T-cell (primary cell): Measurements from ENCODE around the gene MLPH. TPM values are rescaled to one million over a fixed set of nuclear protein-coding genes. Genes with fewer than 3 reads are reported as not detected.

Experiments
- ATAC-seq, 4 experiments: fragments of 200-7000 bp in 3 of 4; fragments of 150-1000 bp in 1 of 4; cut with Tn5 transposase; replicated peaks in 1 of 4; 1 replicate in 3 of 4; 2 replicates in 1 of 4; pipeline ENCODE4 v1.10.0; 2021; ENCODE audit warnings: moderate library complexity in 3 of 4, mild to moderate bottlenecking in 2 of 4, moderate number of reproducible peaks in 1 of 4
- CTCF ChIA-PET, 2 donors: fragments of 300-600 bp; sonication (Branson Sonifier 250); formaldehyde crosslinking; loops; one replicate each; lab custom pipeline; 2022; ENCODE audit warnings: antibody characterized with exemption in 2 of 2; lab: Charles Lee
- POLR2A ChIA-PET, 2 donors: fragments of 300-600 bp; sonication (Branson Sonifier 250); formaldehyde crosslinking; loops; one replicate each; lab custom pipeline; 2022; ENCODE audit warnings: antibody characterized with exemption in 2 of 2; lab: Charles Lee
- DNase-seq, 35 experiments: peaks; one replicate each; pipeline versions ENCODE4 v3.0.0 to v3.0.0-alpha.2; 2013 to 2023
- H3K27ac ChIP-seq: one replicate; pipeline ENCODE4 v1.5.1; 2013; ENCODE audit warnings: low read length
- H3K27me3 ChIP-seq, 2 experiments: replicated peaks in 1 of 2; 1 replicate in 1 of 2; 2 replicates in 1 of 2; pipeline versions ENCODE4 v1.6.1 to v1.7.0; 2013; ENCODE audit warnings: low read length in 1 of 2, mixed read lengths in 1 of 2; ENCODE audit not compliant: control insufficient read depth in 2 of 2, insufficient read depth in 2 of 2; ENCODE audit errors: extremely low read depth in 1 of 2
- H3K36me3 ChIP-seq, 2 donors: 1 replicate in 1 of 2; 2 replicates in 1 of 2; pipeline versions ENCODE4 v1.6.1 to v1.7.0; 2013; ENCODE audit warnings: low read length in 1 of 2; ENCODE audit not compliant: control insufficient read depth in 2 of 2, insufficient read depth in 1 of 2; ENCODE audit errors: extremely low read depth in 1 of 2
- H3K4me1 ChIP-seq, 2 experiments: 1 replicate in 1 of 2; 2 replicates in 1 of 2; pipeline versions ENCODE4 v1.6.1 to v1.7.0; 2013; ENCODE audit warnings: low read length in 2 of 2, mixed read lengths in 1 of 2; ENCODE audit not compliant: insufficient read depth in 2 of 2, control insufficient read depth in 1 of 2; ENCODE audit errors: extremely low read depth in 1 of 2
- H3K4me3 ChIP-seq, 2 donors: 1 replicate in 1 of 2; 2 replicates in 1 of 2; pipeline versions ENCODE4 v1.5.1 to v1.7.0; 2013; ENCODE audit warnings: mild to moderate bottlenecking in 2 of 2, low read length in 1 of 2, moderate library complexity in 1 of 2; ENCODE audit not compliant: control insufficient read depth in 1 of 2; ENCODE audit errors: extremely low read depth in 1 of 2
- H3K9me3 ChIP-seq: 2 replicates; pipeline ENCODE4 v1.7.0; 2013
- H3K27ac Mint-ChIP-seq, 2 donors: one replicate each; pipeline ENCODE4 v1.8.0; 2020 to 2021; ENCODE audit warnings: mild to moderate bottlenecking in 2 of 2, mixed read lengths in 2 of 2
- H3K27me3 Mint-ChIP-seq, 2 donors: one replicate each; pipeline ENCODE4 v1.8.0; 2021 to 2022; ENCODE audit warnings: mixed read lengths in 2 of 2
- H3K36me3 Mint-ChIP-seq: one replicate; pipeline ENCODE4 v1.8.0; 2021; ENCODE audit warnings: mixed read lengths
- H3K4me1 Mint-ChIP-seq, 3 donors: one replicate each; pipeline ENCODE4 v1.8.0; 2020 to 2022; ENCODE audit warnings: mixed read lengths in 3 of 3, mild to moderate bottlenecking in 1 of 3
- H3K4me3 Mint-ChIP-seq, 3 donors: one replicate each; pipeline ENCODE4 v1.8.0; 2020 to 2022; ENCODE audit warnings: mild to moderate bottlenecking in 3 of 3, mixed read lengths in 3 of 3, moderate library complexity in 3 of 3
- H3K9me3 Mint-ChIP-seq, 3 donors: one replicate each; pipeline ENCODE4 v1.8.0; 2020 to 2022; ENCODE audit warnings: mixed read lengths in 3 of 3
- WGBS: methylation state at CpG from one replicate; pipeline ENCODE4 v1.1.5; 2013; ENCODE audit warnings: missing lambda C conversion rate; ENCODE audit not compliant: insufficient coverage; 5-methylcytosine and 5-hydroxymethylcytosine counted together
- total RNA-seq, 35 experiments: library from RNA in 6 of 35; stranded (reverse) in 6 of 35; fragments of 120-200 nt in 1 of 35; gene quantifications; one replicate each; pipeline versions ENCODE4 v1.2.1 to v1.2.4 and lab custom pipeline; 2013 to 2026

The MLPH gene
- total RNA-seq, 5 donors from 2014 or later (not counting 1 experiment from before 2014, with no cell fraction given): 0.55 to 1.4 (median 0.72) TPM; not detected in 2

DNA sequence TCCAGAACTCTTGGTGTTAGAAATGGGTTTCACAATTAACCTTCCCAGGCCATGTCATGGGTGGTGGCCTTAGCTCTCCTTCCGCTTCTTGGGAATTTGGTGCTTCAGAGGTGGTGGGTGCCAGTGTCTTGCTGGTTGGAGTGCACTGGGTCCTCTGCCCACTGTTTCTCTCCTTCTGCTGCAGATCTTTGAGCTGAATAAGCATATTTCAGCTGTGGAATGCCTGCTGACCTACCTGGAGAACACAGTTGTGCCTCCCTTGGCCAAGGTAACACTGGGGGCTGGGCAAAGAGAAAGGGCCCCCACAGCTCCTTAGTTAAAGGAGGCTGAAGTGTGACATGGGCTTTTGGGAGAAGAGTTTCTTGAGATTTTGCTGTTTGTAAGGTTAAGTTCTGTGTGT is 47.3 kb downstream of the MLPH start:
- POLR2A ChIA-PET: interaction anchor here in 1 of 2 donors (0.6 kb wide), 1 partner anchor 260 kb away, joined by 3 read pairs; no protein-coding TSS in a partner anchor
- H3K36me3 ChIP-seq: no peaks in the 10 kb centered on the region
- 100% methylated on average over 1 of the region's 1 CpG for WGBS

DNA sequence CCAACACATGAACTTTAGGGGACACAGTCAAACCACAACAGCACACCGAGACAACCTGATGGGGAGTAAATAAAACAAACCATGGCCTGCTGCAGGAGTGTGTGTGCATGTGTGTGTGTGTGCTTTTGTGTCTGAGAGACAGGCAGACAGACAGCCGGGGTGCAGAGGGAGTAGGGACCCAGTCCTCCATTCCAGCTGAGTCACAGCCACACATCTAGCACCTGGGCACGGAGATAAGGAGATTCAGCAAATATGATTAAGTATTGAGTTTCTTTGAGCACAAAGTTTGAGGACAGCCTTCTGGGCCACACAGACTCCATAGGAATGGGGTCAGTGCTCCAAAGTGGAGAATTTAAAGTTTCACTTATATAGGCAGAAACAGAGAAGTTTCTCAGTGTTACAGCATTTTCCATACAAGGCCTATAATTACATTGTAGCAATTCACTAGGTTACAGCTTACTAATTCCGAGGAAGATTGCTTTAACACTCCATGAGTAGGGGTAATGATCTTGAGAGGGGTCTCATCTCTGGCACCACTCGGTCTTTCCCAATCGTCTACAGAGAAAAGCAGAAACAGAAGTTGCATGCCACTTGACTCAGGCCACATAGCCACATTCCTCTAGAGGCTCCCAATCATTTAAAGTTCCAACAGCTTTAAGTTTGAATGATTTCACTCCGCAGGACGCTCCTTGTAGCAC is 48.5 kb downstream of the MLPH start:
- Mint-ChIP-seq H3K4me3 (no peak overlapping the region), H3K4me1 (no peaks in the 10 kb centered on the region), H3K36me3 (no peaks in the 10 kb centered on the region), H3K9me3 (no peaks in the 10 kb centered on the region), H3K27ac (no peak overlapping the region), H3K27me3 (peaks cover 1 to 5% of the 10 kb centered on the region in 2 donors)
- H3K36me3 ChIP-seq: no peaks in the 10 kb centered on the region
- WGBS: 85% methylated on average over 4 of the region's 8 CpGs
- H3K4me3 ChIP-seq: no peak overlapping the region
- H3K9me3 ChIP-seq: no peaks in the 10 kb centered on the region
- H3K27me3 ChIP-seq: peaks cover 0 to 46% of the 10 kb centered on the region in 2 experiments
- H3K27ac ChIP-seq: no peak overlapping the region
- POLR2A ChIA-PET: no interaction called here
- ATAC-seq (no peak), DNase-seq (no peak)
- no peaks in the 10 kb centered on the region for H3K4me1 ChIP-seq
- CTCF ChIA-PET: interaction anchor here in 1 of 2 donors (0.6 kb wide), 1 partner anchor 35 kb away, joined by 4 read pairs; no protein-coding TSS in a partner anchor

More for the DNA sequence above, 47.3 kb downstream of the MLPH start:
- Mint-ChIP-seq H3K27ac (no peak overlapping the region), H3K9me3 (no peaks in the 10 kb centered on the region), H3K4me3 (no peak overlapping the region), H3K4me1 (no peaks in the 10 kb centered on the region), H3K36me3 (no peaks in the 10 kb centered on the region), H3K27me3 (peaks cover 1 to 5% of the 10 kb centered on the region in 2 donors)
- Histone ChIP-seq H3K27ac (no peak overlapping the region), H3K27me3 (peaks cover 0 to 34% of the 10 kb centered on the region in 2 experiments), H3K4me3 (no peak overlapping the region), H3K9me3 (no peaks in the 10 kb centered on the region), H3K4me1 (no peaks in the 10 kb centered on the region)
- DNase-seq: no peak
- CTCF ChIA-PET: interaction anchor here in 1 of 2 donors (0.5 to 0.7 kb wide), 3 partner anchors 26 to 113 kb away, joined by 3 to 4 read pairs (median 3); no protein-coding TSS in a partner anchor
- ATAC-seq: no peak

DNA sequence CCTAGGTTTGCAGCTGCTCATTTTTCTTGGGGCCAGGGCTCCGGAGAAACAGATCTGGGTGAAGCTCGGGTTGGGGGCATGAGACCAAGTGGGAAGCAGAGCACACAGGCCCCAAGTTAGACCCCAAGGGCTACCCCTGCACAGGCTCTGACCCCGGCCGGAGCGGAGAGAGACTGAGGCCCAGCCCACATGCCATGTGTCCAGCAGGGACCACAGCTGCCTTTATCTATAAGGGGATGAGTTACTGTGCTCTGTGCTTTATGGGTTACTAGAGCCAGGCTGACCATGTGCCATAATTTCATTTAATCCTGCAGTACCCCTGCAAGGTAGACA is 49.0 kb downstream of the MLPH start:
- POLR2A ChIA-PET: no interaction called here
- no peak for DNase-seq
- ATAC-seq: no peak
- Mint-ChIP-seq H3K27me3 (peaks cover 1 to 5% of the 10 kb centered on the region in 2 donors), H3K36me3 (no peaks in the 10 kb centered on the region), H3K27ac (no peak overlapping the region), H3K4me3 (no peak overlapping the region), H3K9me3 (no peaks in the 10 kb centered on the region), H3K4me1 (no peaks in the 10 kb centered on the region)
- Histone ChIP-seq H3K36me3 (no peaks in the 10 kb centered on the region), H3K27ac (no peak overlapping the region), H3K27me3 (peaks cover 0 to 51% of the 10 kb centered on the region in 2 experiments), H3K4me3 (no peak overlapping the region), H3K4me1 (no peaks in the 10 kb centered on the region), H3K9me3 (no peaks in the 10 kb centered on the region)
- CTCF ChIA-PET: no interaction called here
- WGBS: 90% methylated on average over 2 of the region's 5 CpGs

DNA sequence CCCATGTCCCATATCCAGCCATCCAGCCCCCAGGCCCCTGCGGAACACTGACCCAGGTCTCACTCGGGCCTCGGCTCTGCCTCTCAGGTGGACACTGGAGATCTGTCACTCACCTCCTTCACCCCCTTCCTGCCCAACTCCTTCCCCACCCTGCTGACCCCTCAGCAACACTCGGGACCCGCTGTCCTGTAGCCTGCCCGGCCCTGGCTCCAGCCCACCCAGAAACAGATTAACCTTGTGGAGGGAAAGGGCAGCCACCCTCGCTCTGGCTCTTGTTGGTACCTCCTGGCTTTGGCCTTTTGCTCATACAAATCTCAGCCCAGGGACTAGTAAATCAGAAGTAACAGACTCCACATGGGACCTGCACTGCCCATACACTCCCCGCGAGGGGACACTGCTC is 49.6 kb downstream of the MLPH start:
- DNase-seq (no peak), ATAC-seq (no peak)
- ChIA-PET CTCF (no interaction called here), POLR2A (no interaction called here)
- H3K9me3 Mint-ChIP-seq: no peaks in the 10 kb centered on the region
- Histone ChIP-seq H3K36me3 (no peaks in the 10 kb centered on the region), H3K27ac (no peak overlapping the region), H3K9me3 (no peaks in the 10 kb centered on the region), H3K27me3 (peaks cover 0 to 55% of the 10 kb centered on the region in 2 experiments), H3K4me1 (no peaks in the 10 kb centered on the region), H3K4me3 (no peak overlapping the region)
- WGBS: 83% methylated on average over 9 of the region's 9 CpGs
- peaks cover 1 to 8% of the 10 kb centered on the region in 2 donors for H3K27me3 Mint-ChIP-seq
- no peaks in the 10 kb centered on the region for H3K36me3 Mint-ChIP-seq
- no peak overlapping the region for H3K27ac Mint-ChIP-seq
- H3K4me3 Mint-ChIP-seq: no peak overlapping the region
- H3K4me1 Mint-ChIP-seq: no peaks in the 10 kb centered on the region

DNA sequence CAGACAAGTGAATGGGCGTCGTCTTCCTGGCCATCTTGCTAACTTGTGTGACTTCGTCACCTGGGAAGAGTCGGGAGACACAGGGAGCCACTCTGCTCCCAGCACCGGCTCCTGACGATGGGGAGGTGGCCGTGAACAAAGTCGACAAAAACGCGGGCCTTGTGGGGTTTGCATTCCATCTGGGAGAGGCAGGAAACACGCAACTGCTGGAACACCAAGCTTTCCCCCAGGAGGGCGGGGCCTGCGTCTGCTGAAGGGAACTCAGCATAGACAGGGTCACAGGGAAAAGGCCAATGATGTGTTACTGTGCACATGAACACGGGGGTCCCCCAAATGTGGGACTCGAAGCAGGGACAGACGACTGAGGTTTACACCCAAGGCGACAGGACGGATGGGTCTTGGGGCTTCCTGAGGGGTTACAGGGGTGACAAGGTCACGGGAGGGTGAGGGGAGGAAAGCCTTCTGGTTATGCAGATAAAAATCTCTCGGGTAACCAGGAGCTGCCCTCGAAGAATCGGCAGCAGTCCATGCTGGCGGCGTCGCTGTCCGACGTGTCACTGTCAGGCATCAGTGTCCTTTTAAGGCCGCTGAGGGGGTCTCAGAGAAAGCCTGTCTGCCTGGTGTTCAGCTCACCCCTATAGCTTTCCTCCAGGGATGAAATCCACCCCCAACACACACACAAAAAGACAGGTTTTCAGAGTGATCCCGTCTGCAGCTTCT is 51.1 kb downstream of the MLPH start:
- H3K27ac Mint-ChIP-seq: no peak overlapping the region
- H3K4me1 Mint-ChIP-seq: no peaks in the 10 kb centered on the region
- H3K36me3 ChIP-seq: no peaks in the 10 kb centered on the region
- WGBS: 74% methylated on average over 27 of the region's 29 CpGs
- H3K36me3 Mint-ChIP-seq: no peaks in the 10 kb centered on the region
- no peaks in the 10 kb centered on the region for H3K4me1 ChIP-seq
- peaks cover 1 to 8% of the 10 kb centered on the region in 2 donors for H3K27me3 Mint-ChIP-seq
- H3K9me3 ChIP-seq: no peaks in the 10 kb centered on the region
- H3K9me3 Mint-ChIP-seq: no peaks in the 10 kb centered on the region
- H3K4me3 ChIP-seq: no peak overlapping the region
- H3K4me3 Mint-ChIP-seq: no peak overlapping the region
- POLR2A ChIA-PET: no interaction called here
- DNase-seq: no peak
- H3K27ac ChIP-seq: no peak overlapping the region
- no peak for ATAC-seq
- peaks cover 0 to 58% of the 10 kb centered on the region in 2 experiments for H3K27me3 ChIP-seq
- CTCF ChIA-PET: no interaction called here

DNA sequence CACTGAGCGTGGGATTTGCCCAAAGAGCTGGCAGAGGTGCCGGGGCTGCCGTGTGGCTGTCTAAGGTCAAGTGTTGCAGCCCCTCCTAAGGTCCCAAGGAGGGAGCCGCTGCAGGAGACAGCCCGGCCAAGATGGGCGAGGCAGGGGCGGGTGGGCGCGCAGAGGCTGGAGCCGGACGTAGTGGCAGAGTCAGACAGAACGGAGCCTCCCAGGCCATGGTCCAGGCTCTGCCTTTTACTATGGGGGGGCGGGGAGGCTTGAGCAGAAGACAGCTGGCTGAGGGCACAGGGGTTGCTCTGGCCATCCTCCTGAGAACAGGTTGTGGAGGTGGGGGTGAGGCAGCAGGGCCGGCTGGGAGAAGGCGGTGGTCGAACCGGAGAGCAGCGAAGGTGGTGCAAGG is 51.9 kb downstream of the MLPH start:
- Histone ChIP-seq H3K4me3 (no peak overlapping the region), H3K27me3 (peaks cover 0 to 58% of the 10 kb centered on the region in 2 experiments), H3K9me3 (no peaks in the 10 kb centered on the region), H3K36me3 (no peaks in the 10 kb centered on the region), H3K4me1 (no peaks in the 10 kb centered on the region), H3K27ac (no peak overlapping the region)
- Mint-ChIP-seq H3K27ac (no peak overlapping the region), H3K4me3 (no peak overlapping the region), H3K9me3 (no peaks in the 10 kb centered on the region), H3K36me3 (no peaks in the 10 kb centered on the region), H3K4me1 (no peaks in the 10 kb centered on the region), H3K27me3 (peaks cover 1 to 8% of the 10 kb centered on the region in 2 donors)
- ChIA-PET POLR2A (no interaction called here), CTCF (no interaction called here)
- DNase-seq (no peak), ATAC-seq (no peak)
- WGBS: 91% methylated on average over 13 of the region's 18 CpGs
